DOHH2 (cell line): Measurements from ENCODE around the gene ERG28.

Experiments used
- H3F3A ChIP-seq: fragments of 200-600 bp; sonication (generic), shearing (Covaris generic); 2 replicates; pipeline ENCODE4 v1.6.0; 2016; ENCODE audit warnings: antibody characterized with exemption, mild to moderate bottlenecking; ENCODE audit not compliant: control insufficient read depth, insufficient read depth
- H3K27ac ChIP-seq: fragments of 200-600 bp; sonication (generic); 2 replicates; pipeline ENCODE4 v1.5.1; 2014; ENCODE audit warnings: low read depth, mild to moderate bottlenecking, low read length, moderate library complexity
- H3K27me3 ChIP-seq: fragments of 200-600 bp; sonication (generic); 2 replicates; pipeline ENCODE4 v1.6.1; 2014; ENCODE audit warnings: mild to moderate bottlenecking, low read length, mixed read lengths; ENCODE audit not compliant: control insufficient read depth
- H3K36me3 ChIP-seq: fragments of 200-600 bp; sonication (generic); 2 replicates; pipeline ENCODE4 v1.6.1; 2014; ENCODE audit warnings: mild to moderate bottlenecking, low read length, moderate library complexity, mixed read lengths; ENCODE audit not compliant: control insufficient read depth
- H3K4me1 ChIP-seq: fragments of 200-600 bp; sonication (generic); 2 replicates; pipeline ENCODE4 v1.6.1; 2014; ENCODE audit warnings: mild to moderate bottlenecking, low read length, mixed read lengths; ENCODE audit not compliant: control insufficient read depth
- H3K4me2 ChIP-seq: fragments of 200-600 bp; sonication (generic); 2 replicates; pipeline ENCODE4 v1.6.0; 2014; ENCODE audit warnings: mild to moderate bottlenecking, low read length, moderate library complexity
- H3K4me3 ChIP-seq: fragments of 200-600 bp; sonication (generic); 2 replicates; pipeline ENCODE4 v1.5.1; 2014; ENCODE audit warnings: mild to moderate bottlenecking, low read length, mixed read lengths
- H3K79me2 ChIP-seq: fragments of 200-600 bp; sonication (generic); 2 replicates; pipeline ENCODE4 v1.6.1; 2014; ENCODE audit warnings: mild to moderate bottlenecking, low read length, mixed read lengths; ENCODE audit not compliant: control insufficient read depth
- H3K9me2 ChIP-seq: fragments of 200-600 bp; sonication (generic); replicated peaks from 2 replicates; pipeline ENCODE4 v1.6.1; 2014; ENCODE audit warnings: mild to moderate bottlenecking, low read length, mixed read lengths; ENCODE audit not compliant: control insufficient read depth
- H3K9me3 ChIP-seq: fragments of 200-600 bp; sonication (generic); 2 replicates; pipeline ENCODE4 v1.6.1; 2014; ENCODE audit warnings: antibody characterized with exemption, low read length, mixed read lengths; ENCODE audit not compliant: control insufficient read depth, insufficient read depth
- H4K20me1 ChIP-seq: fragments of 200-600 bp; sonication (generic); 2 replicates; pipeline ENCODE4 v1.6.0; 2014; ENCODE audit warnings: low read depth, mild to moderate bottlenecking, antibody characterized with exemption, low read length, moderate library complexity; ENCODE audit not compliant: control insufficient read depth, insufficient read depth
- EZH2phosphoT487 ChIP-seq: fragments of 200-600 bp; sonication (generic); IDR thresholded peaks from 2 replicates; pipeline ENCODE4 v1.6.1; 2017; ENCODE audit warnings: borderline replicate concordance, mild to moderate bottlenecking, antibody characterized with exemption, low read length, moderate library complexity, mixed read lengths
- TF ChIP-seq, protein P1 (sequence below): fragments of 200-600 bp; sonication (generic); IDR thresholded peaks from one replicate; pipeline ENCODE4 v1.5.1; 2014; ENCODE audit warnings: antibody characterized with exemption, mild to moderate bottlenecking, low read depth, low read length; ENCODE audit not compliant: poor library complexity, severe bottlenecking

The ERG28 gene

DNA sequence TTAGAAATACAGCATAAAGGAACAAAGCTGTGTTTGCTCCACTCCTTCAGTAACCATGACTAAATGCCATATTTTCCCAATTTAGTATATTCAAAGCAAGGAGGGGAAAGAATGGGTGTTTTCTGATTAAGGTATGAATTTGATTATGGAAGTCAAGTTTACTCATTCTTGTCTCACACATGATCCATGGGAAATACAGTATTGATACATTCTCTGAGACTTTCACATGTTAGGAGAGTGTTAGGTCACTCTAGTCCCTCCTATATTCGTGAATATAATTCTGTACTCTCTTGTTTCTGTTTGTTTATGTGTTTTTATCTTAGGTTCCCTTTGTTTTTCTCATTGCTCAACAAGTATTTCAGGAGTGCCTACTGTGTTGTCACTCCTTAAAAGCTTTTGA, 42.8 kb upstream of the ERG28 start:
- Histone ChIP-seq H4K20me1 (no peaks in the 10 kb centered on the region), H3K4me3 (no peak overlapping the region), H3K4me2 (no peak overlapping the region), H3K27me3 (no peaks in the 10 kb centered on the region), H3K36me3 (peaks cover 27% of the 10 kb centered on the region), H3F3A (no peaks in the 10 kb centered on the region), H3K9me3 (no peaks in the 10 kb centered on the region), H3K9me2 (no peaks in the 10 kb centered on the region), H3K79me2 (no peaks in the 10 kb centered on the region), H3K27ac (no peak overlapping the region), H3K4me1 (no peaks in the 10 kb centered on the region)
- no peak for TF ChIP-seq EZH2phosphoT487
- TF ChIP-seq, protein P1, sequence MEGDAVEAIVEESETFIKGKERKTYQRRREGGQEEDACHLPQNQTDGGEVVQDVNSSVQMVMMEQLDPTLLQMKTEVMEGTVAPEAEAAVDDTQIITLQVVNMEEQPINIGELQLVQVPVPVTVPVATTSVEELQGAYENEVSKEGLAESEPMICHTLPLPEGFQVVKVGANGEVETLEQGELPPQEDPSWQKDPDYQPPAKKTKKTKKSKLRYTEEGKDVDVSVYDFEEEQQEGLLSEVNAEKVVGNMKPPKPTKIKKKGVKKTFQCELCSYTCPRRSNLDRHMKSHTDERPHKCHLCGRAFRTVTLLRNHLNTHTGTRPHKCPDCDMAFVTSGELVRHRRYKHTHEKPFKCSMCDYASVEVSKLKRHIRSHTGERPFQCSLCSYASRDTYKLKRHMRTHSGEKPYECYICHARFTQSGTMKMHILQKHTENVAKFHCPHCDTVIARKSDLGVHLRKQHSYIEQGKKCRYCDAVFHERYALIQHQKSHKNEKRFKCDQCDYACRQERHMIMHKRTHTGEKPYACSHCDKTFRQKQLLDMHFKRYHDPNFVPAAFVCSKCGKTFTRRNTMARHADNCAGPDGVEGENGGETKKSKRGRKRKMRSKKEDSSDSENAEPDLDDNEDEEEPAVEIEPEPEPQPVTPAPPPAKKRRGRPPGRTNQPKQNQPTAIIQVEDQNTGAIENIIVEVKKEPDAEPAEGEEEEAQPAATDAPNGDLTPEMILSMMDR, result no peak

DNA sequence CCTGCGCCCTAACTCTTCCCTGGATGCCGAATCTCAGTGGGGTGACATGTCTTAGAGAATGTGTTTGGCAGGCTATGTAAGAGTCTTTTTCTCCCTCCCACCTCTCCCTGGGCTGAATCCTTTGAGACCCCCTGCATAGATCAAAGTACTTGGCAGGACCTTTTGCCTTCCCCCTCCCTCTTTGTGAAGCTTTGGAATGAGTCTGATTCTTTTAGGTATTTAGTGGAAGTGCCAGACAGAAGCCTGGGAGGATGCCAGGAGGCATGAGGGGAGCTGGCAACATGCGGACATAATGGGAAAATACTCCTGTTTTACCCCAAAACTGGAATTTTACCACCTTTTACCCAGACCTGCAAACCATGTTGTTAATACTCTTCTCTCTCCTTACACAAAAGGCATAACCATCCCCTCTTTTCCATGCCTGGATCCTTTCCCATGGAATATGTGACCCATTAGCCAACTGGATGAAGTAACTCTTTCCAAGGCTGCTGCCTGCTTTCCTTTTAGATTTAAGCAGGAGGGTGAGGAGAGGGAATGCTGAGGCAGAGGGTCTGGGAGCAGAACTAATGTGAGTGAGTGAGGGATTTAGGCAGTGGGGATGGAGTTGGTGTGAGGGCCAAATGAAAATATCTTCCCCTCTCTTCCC, 42.1 kb upstream of the ERG28 start:
- H3K9me2 ChIP-seq, result no peaks in the 10 kb centered on the region

GRCh38 chr14:75702122-75702521, 41.4 kb upstream of the ERG28 start:
- H3K27me3 ChIP-seq, result no peaks in the 10 kb centered on the region
- no peak overlapping the region for H3K4me2 ChIP-seq
- H3K9me2 ChIP-seq, result no peaks in the 10 kb centered on the region
- no peaks in the 10 kb centered on the region for H3F3A ChIP-seq
- no peak overlapping the region for H3K27ac ChIP-seq
- H3K36me3 ChIP-seq, result peaks cover 23% of the 10 kb centered on the region
- H3K79me2 ChIP-seq, result no peaks in the 10 kb centered on the region
- no peak overlapping the region for H3K4me3 ChIP-seq
- H3K9me3 ChIP-seq, result no peaks in the 10 kb centered on the region
- TF ChIP-seq EZH2phosphoT487, result no peak
- TF ChIP-seq, protein P1, result no peak
- H3K4me1 ChIP-seq, result no peaks in the 10 kb centered on the region
- H4K20me1 ChIP-seq, result no peaks in the 10 kb centered on the region

More for the DNA sequence above, 42.1 kb upstream of the ERG28 start:
- Histone ChIP-seq H3K4me2 (no peak overlapping the region), H3K4me1 (no peaks in the 10 kb centered on the region), H3F3A (no peaks in the 10 kb centered on the region), H3K36me3 (peaks cover 25% of the 10 kb centered on the region), H3K27ac (no peak overlapping the region), H3K9me3 (no peaks in the 10 kb centered on the region), H3K27me3 (no peaks in the 10 kb centered on the region), H3K4me3 (no peak overlapping the region), H4K20me1 (no peaks in the 10 kb centered on the region), H3K79me2 (no peaks in the 10 kb centered on the region)
- TF ChIP-seq, protein P1, result no peak
- TF ChIP-seq EZH2phosphoT487, result no peak
